H1 (cell line): ENCODE data around the gene GRM7. TPM values are rescaled to one million over a fixed set of nuclear protein-coding genes. Genes with fewer than 3 reads are reported as not detected.

Experiments
- CTCF ChIA-PET: fragments of 300-600 bp; sonication (Branson Sonifier 250); formaldehyde crosslinking; loops from one replicate; lab custom pipeline; 2021; ENCODE audit not compliant: partially characterized antibody; lab: Charles Lee
- POLR2A ChIA-PET: fragments of 300-600 bp; sonication (Branson Sonifier 250); formaldehyde crosslinking; loops from one replicate; lab custom pipeline; 2021; ENCODE audit warnings: inconsistent platforms; ENCODE audit not compliant: partially characterized antibody; lab: Charles Lee
- DNase-seq, 2 experiments: peaks; one replicate each; pipeline versions ENCODE4 v3.0.0 to v3.0.0-alpha.2; 2010 to 2022; ENCODE audit warnings: low spot score in 2 of 2, low read depth in 1 of 2, mixed read lengths in 1 of 2
- FAIRE-seq: peaks from 2 replicates; lab custom pipeline; 2011; peaks lifted over from hg19 to GRCh38; lab: Jason Lieb, UNC
- H2AFZ ChIP-seq: 2 replicates; pipeline ENCODE4 v1.8.1; 2012; ENCODE audit warnings: low read length, inconsistent platforms
- H2AK5ac ChIP-seq: 2 replicates; pipeline ENCODE4 v1.6.1; 2013; ENCODE audit warnings: low read depth, low read length
- H2BK120ac ChIP-seq: replicated peaks from 2 replicates; pipeline ENCODE3; 2013; ENCODE audit warnings: low read depth, low read length, inconsistent platforms
- H2BK12ac ChIP-seq: 2 replicates; pipeline ENCODE4 v1.6.1; 2013; ENCODE audit warnings: low read depth, low read length
- H2BK15ac ChIP-seq: 2 replicates; pipeline ENCODE4 v1.6.1; 2013; ENCODE audit warnings: low read length
- H2BK20ac ChIP-seq: 2 replicates; pipeline ENCODE4 v1.6.1; 2013; ENCODE audit warnings: low read length
- H2BK5ac ChIP-seq: 2 replicates; pipeline ENCODE4 v1.6.1; 2013; ENCODE audit warnings: low read depth, low read length
- H3K14ac ChIP-seq: 2 replicates; pipeline ENCODE4 v1.6.1; 2013; ENCODE audit warnings: inconsistent platforms; ENCODE audit not compliant: insufficient read length
- H3K18ac ChIP-seq: 2 replicates; pipeline ENCODE4 v1.6.1; 2013; ENCODE audit warnings: low read length; ENCODE audit errors: extremely low read depth
- H3K23ac ChIP-seq: 2 replicates; pipeline ENCODE4 v1.6.1; 2013; ENCODE audit warnings: inconsistent platforms; ENCODE audit not compliant: insufficient read length
- H3K23me2 ChIP-seq: 2 replicates; pipeline ENCODE4 v1.6.1; 2013; ENCODE audit warnings: low read depth, low read length
- H3K27ac ChIP-seq: 2 replicates; pipeline ENCODE4 v1.6.1; 2011; ENCODE audit warnings: low read depth, low read length, inconsistent platforms
- H3K27me3 ChIP-seq, 4 experiments: replicated peaks in 1 of 4; 1 replicate in 1 of 4; 2 replicates in 3 of 4; pipeline versions ENCODE4 v1.6.1 to v1.8.1; 2011 to 2013; ENCODE audit warnings: low read length in 3 of 4, mild to moderate bottlenecking in 3 of 4, inconsistent platforms in 2 of 4, mixed read lengths in 2 of 4, moderate library complexity in 1 of 4; ENCODE audit not compliant: control insufficient read depth in 3 of 4, insufficient read depth in 3 of 4; ENCODE audit errors: extremely low read depth in 1 of 4
- H3K36me3 ChIP-seq, 4 experiments: 2 replicates each; pipeline versions ENCODE4 v1.6.1 to v1.8.1; 2011 to 2013; ENCODE audit warnings: mild to moderate bottlenecking in 4 of 4, low read length in 3 of 4, moderate library complexity in 2 of 4, control low read depth in 1 of 4, inconsistent platforms in 1 of 4; ENCODE audit not compliant: insufficient read depth in 4 of 4, control insufficient read depth in 2 of 4
- H3K4ac ChIP-seq: replicated peaks from 2 replicates; pipeline ENCODE3; 2013; ENCODE audit warnings: low read length, low read depth, mixed read lengths, inconsistent platforms; ENCODE audit not compliant: insufficient read length
- H3K4me1 ChIP-seq, 4 experiments: replicated peaks in 1 of 4; 1 replicate in 1 of 4; 2 replicates in 3 of 4; pipeline versions ENCODE4 v1.6.1 to v1.8.1; 2011 to 2013; ENCODE audit warnings: low read length in 3 of 4, inconsistent platforms in 2 of 4, mixed read lengths in 1 of 4; ENCODE audit not compliant: insufficient read depth in 4 of 4, control insufficient read depth in 3 of 4
- H3K4me2 ChIP-seq, 2 experiments: 2 replicates each; pipeline versions ENCODE4 v1.6.1 to v1.8.1; 2011 to 2013; ENCODE audit warnings: low read depth in 2 of 2, low read length in 2 of 2, control low read depth in 1 of 2, inconsistent platforms in 1 of 2, mild to moderate bottlenecking in 1 of 2; ENCODE audit not compliant: insufficient read depth in 1 of 2
- H3K4me3 ChIP-seq, 4 experiments: fragments of 200-600, 300-600 bp in 1 of 4; sonication (generic), shearing (Covaris generic), sonication (Bioruptor Twin) in 1 of 4; 2 replicates each; pipeline versions ENCODE4 v1.5.1 to v1.8.1; 2011 to 2016; ENCODE audit warnings: low read length in 4 of 4, low read depth in 3 of 4, control low read depth in 2 of 4, inconsistent platforms in 2 of 4, mild to moderate bottlenecking in 2 of 4, mixed read lengths in 1 of 4, moderate library complexity in 1 of 4; ENCODE audit not compliant: insufficient read depth in 2 of 4; ENCODE audit errors: extremely low read depth in 1 of 4
- H3K56ac ChIP-seq: replicated peaks from 2 replicates; pipeline ENCODE3; 2013; ENCODE audit warnings: low read depth, mild to moderate bottlenecking, mixed read lengths, low read length, inconsistent platforms; ENCODE audit not compliant: insufficient read length
- H3K79me1 ChIP-seq: 2 replicates; pipeline ENCODE4 v1.6.1; 2013; ENCODE audit warnings: low read depth, low read length, control low read depth
- H3K79me2 ChIP-seq, 2 experiments: 2 replicates each; pipeline versions ENCODE4 v1.6.1 to v1.8.1; 2012 to 2013; ENCODE audit warnings: low read length in 2 of 2, mild to moderate bottlenecking in 2 of 2, inconsistent platforms in 1 of 2; ENCODE audit not compliant: insufficient read depth in 2 of 2, control insufficient read depth in 1 of 2
- H3K9ac ChIP-seq, 4 experiments: replicated peaks in 1 of 4; 1 replicate in 1 of 4; 2 replicates in 3 of 4; pipeline versions ENCODE4 v1.6.1 to v1.8.1; 2011 to 2013; ENCODE audit warnings: low read depth in 3 of 4, low read length in 3 of 4, control low read depth in 2 of 4, mild to moderate bottlenecking in 2 of 4, moderate library complexity in 2 of 4, inconsistent platforms in 1 of 4; ENCODE audit errors: extremely low read depth in 1 of 4
- H3K9me3 ChIP-seq, 2 experiments: 2 replicates each; pipeline versions ENCODE4 v1.6.1 to v1.8.1; 2012 to 2013; ENCODE audit warnings: mild to moderate bottlenecking in 2 of 2, moderate library complexity in 2 of 2, control low read depth in 1 of 2, inconsistent platforms in 1 of 2, low read depth in 1 of 2, low read length in 1 of 2, mixed read lengths in 1 of 2; ENCODE audit not compliant: insufficient read depth in 2 of 2
- H4K20me1 ChIP-seq, 2 experiments: replicated peaks in 1 of 2; 2 replicates each; pipeline versions ENCODE3 to v1.8.1; 2011 to 2013; ENCODE audit warnings: inconsistent platforms in 2 of 2, low read length in 2 of 2, mild to moderate bottlenecking in 1 of 2; ENCODE audit not compliant: insufficient read depth in 2 of 2, control insufficient read depth in 1 of 2
- H4K5ac ChIP-seq: 2 replicates; pipeline ENCODE4 v1.6.1; 2013; ENCODE audit warnings: low read length, low read depth, mixed read lengths, inconsistent platforms; ENCODE audit not compliant: insufficient read length
- H4K8ac ChIP-seq: 2 replicates; pipeline ENCODE4 v1.8.0; 2013; ENCODE audit warnings: mild to moderate bottlenecking, moderate library complexity, low read length, inconsistent platforms; ENCODE audit not compliant: insufficient read depth; ENCODE audit errors: extremely low read depth
- H4K91ac ChIP-seq: replicated peaks from 2 replicates; pipeline ENCODE3; 2013; ENCODE audit warnings: low read length, mixed read lengths, inconsistent platforms; ENCODE audit not compliant: insufficient read length
- CBX8 ChIP-seq: fragments of 300-800, 300-1000 bp; sonication (generic); IDR thresholded peaks from 2 replicates; pipeline ENCODE4 v1.7.1; 2016; ENCODE audit warnings: low read depth, low read length, borderline replicate concordance
- CREB1 ChIP-seq: IDR thresholded peaks from 2 replicates; pipeline ENCODE4 v1.6.1; 2012; ENCODE audit warnings: inconsistent platforms
- EZH2 ChIP-seq: fragments of 200-600 bp; sonication (generic); IDR thresholded peaks from 2 replicates; pipeline ENCODE4 v1.7.1; 2012; ENCODE audit warnings: low read depth, mild to moderate bottlenecking, moderate library complexity, low read length, inconsistent platforms; ENCODE audit not compliant: severe bottlenecking
- FOSL1 ChIP-seq: IDR thresholded peaks from 2 replicates; pipeline ENCODE4 v1.6.1; 2011; ENCODE audit warnings: mild to moderate bottlenecking, low read depth, low read length, moderate library complexity; ENCODE audit not compliant: insufficient read depth
- HDAC6 ChIP-seq: IDR thresholded peaks from one replicate; pipeline ENCODE4 v1.7.1; 2012; ENCODE audit warnings: low read depth, mild to moderate bottlenecking, inconsistent platforms, low read length, moderate library complexity
- NRF1 ChIP-seq: IDR thresholded peaks from 2 replicates; pipeline ENCODE4 v1.6.1; 2011; ENCODE audit warnings: mild to moderate bottlenecking, low read depth, low read length, improper control_type of control experiment
- PHF8 ChIP-seq: fragments of 200-600 bp; sonication (generic); conservative IDR thresholded peaks from 2 replicates; pipeline ENCODE4 v1.7.1; 2012; ENCODE audit warnings: low read depth, mild to moderate bottlenecking, inconsistent platforms, low read length, moderate library complexity
- POLR2A ChIP-seq, 2 experiments: IDR thresholded peaks; 1 replicate in 1 of 2; 2 replicates in 1 of 2; pipeline ENCODE4 v1.6.1; 2011; ENCODE audit warnings: low read depth in 2 of 2, low read length in 2 of 2, mild to moderate bottlenecking in 2 of 2; ENCODE audit errors: control extremely low read depth in 1 of 2
- SIN3A ChIP-seq, 2 experiments: IDR thresholded peaks in 1 of 2; conservative IDR thresholded peaks in 1 of 2; 2 replicates each; pipeline ENCODE4 v1.6.1; 2011 to 2012; ENCODE audit warnings: low read length in 2 of 2, improper control_type of control experiment in 1 of 2, low read depth in 1 of 2, mild to moderate bottlenecking in 1 of 2
- SRF ChIP-seq: IDR thresholded peaks from 2 replicates; pipeline ENCODE4 v1.6.1; 2011; ENCODE audit warnings: mild to moderate bottlenecking, low read depth, low read length, moderate library complexity
- WGBS, 2 experiments: shearing (Covaris generic) in 1 of 2; methylation state at CpG; one replicate each; pipeline versions ENCODE4 v1.1.6 to v1.1.7; 2013 to 2015; ENCODE audit warnings: low lambda C conversion rate in 2 of 2, mixed read lengths in 2 of 2, inconsistent platforms in 1 of 2, low coverage in 1 of 2, missing lambda C conversion rate in 1 of 2; ENCODE audit not compliant: insufficient replicate concordance in 2 of 2, insufficient coverage in 1 of 2, insufficient read length in 1 of 2; ENCODE audit errors: extremely low coverage in 1 of 2, missing lambda C conversion rate in 1 of 2; 5-methylcytosine and 5-hydroxymethylcytosine counted together
- polyA plus RNA-seq, 7 experiments: library from polyadenylated mRNA; depleted of rRNA in 3 of 7; stranded (reverse) in 5 of 7; unstranded in 2 of 7; fragments of >200 nt in 5 of 7; fragments of 200-250 nt in 2 of 7; gene quantifications; 1 replicate in 5 of 7; 2 replicates in 1 of 7; 4 replicates in 1 of 7; pipeline versions ENCODE4 v1.2.1 to v1.2.3, GENCODE V29; 2011 to 2013; ENCODE audit warnings: missing spikeins in 2 of 7, mixed read lengths in 2 of 7
- total RNA-seq: library from RNA; stranded (reverse); fragmentation: NEBNext Ultra II Directional; extraction: Animal tissue kit (Norgen Biotek cat#: 25700); gene quantifications from 2 replicates; pipeline ENCODE4 v1.2.1, GENCODE V29; 2021
- TF ChIP-seq, protein P1 (sequence below), 3 experiments: IDR thresholded peaks; 1 replicate in 2 of 3; 2 replicates in 1 of 3; pipeline versions ENCODE4 v1.5.1 to v1.6.1; 2011; ENCODE audit warnings: low read length in 3 of 3, mild to moderate bottlenecking in 3 of 3, inconsistent platforms in 2 of 3, low read depth in 1 of 3, moderate library complexity in 1 of 3; ENCODE audit not compliant: insufficient read depth in 1 of 3; ENCODE audit errors: control extremely low read depth in 1 of 3

Gene GRM7
- total and polyA plus RNA-seq, 2 of the 8 experiments (the other 6 are each of a cell fraction or from before 2014, with no cell fraction given) = 0.17 to 0.24 TPM

DNA sequence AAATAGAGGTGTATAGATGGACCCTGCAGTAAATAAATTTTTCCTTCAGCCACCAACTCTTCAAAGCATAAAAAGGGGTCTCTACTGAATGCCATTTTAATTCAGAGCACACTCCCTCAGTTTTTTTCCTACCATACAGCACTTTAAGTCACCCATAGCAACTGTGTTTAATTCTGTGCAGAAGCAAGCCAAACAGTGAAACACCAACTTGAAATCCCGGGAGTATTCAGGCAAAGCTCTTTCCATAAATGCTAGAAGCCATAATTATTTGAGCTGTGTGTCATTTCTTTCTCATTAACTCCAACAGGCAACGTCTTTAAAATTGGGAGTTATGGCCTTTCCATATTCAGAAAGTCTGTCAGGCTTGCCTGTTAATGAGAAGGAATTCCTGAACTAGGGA lies 562.1 kb downstream of the GRM7 start:
- Histone ChIP-seq H2BK20ac (no peak overlapping the region), H3K36me3 (no peaks in the 10 kb centered on the region), H4K5ac (no peak overlapping the region), H2BK120ac (no peak overlapping the region), H3K79me1 (no peaks in the 10 kb centered on the region), H4K91ac (no peak overlapping the region), H3K4me1 (no peaks in the 10 kb centered on the region), H2AFZ (no peak overlapping the region), H3K79me2 (no peaks in the 10 kb centered on the region), H3K56ac (no peak overlapping the region), H2BK5ac (no peak overlapping the region; the same call in 1 of the 2 replicates), H3K18ac (no peak overlapping the region), H4K8ac (no peak overlapping the region), H3K4me3 (no peak overlapping the region), H4K20me1 (no peaks in the 10 kb centered on the region), H2BK15ac (no peak overlapping the region), H3K14ac (no peak overlapping the region), H3K27ac (no peak overlapping the region), H3K9me3 (no peaks in the 10 kb centered on the region), H2BK12ac (no peak overlapping the region), H3K23me2 (no peaks in the 10 kb centered on the region), H3K4me2 (no peak overlapping the region), H3K27me3 (no peaks in the 10 kb centered on the region), H3K23ac (no peak overlapping the region), H3K9ac (no peak overlapping the region), H3K4ac (no peak overlapping the region), H2AK5ac (no peak overlapping the region)
- POLR2A ChIA-PET = no interaction called here
- FAIRE-seq (no peak), DNase-seq (no peak)
- CTCF ChIA-PET = interaction anchor here (0.6 to 3.6 kb wide), 5 partner anchors 9 to 817 kb away, joined by 3 to 14 read pairs (median 3); no protein-coding TSS in a partner anchor
- WGBS, 2 experiments = 88% methylated on average over 2 of the region's 2 CpGs; no CpG with 5 or more reads in 1 of the 2 experiments
- TF ChIP-seq PHF8 (no peak), HDAC6 (no peak), SIN3A (conservative IDR thresholded peaks at IDR 0.05 in 1 of 2, IDR thresholded peaks at IDR 0.05 in 1 of 2; ENCODE audit: low read depth in 1 of 2, low read length in 2 of 2) (no peak), FOSL1 (no peak), EZH2 (no peak), CREB1 (no peak), CBX8 (no peak), SRF (no peak), POLR2A (IDR thresholded peaks at IDR 0.05; ENCODE audit: control extremely low read depth in 1 of 2, low read depth in 2 of 2, low read length in 2 of 2) (no peak), NRF1 (no peak)
- TF ChIP-seq, protein P1, sequence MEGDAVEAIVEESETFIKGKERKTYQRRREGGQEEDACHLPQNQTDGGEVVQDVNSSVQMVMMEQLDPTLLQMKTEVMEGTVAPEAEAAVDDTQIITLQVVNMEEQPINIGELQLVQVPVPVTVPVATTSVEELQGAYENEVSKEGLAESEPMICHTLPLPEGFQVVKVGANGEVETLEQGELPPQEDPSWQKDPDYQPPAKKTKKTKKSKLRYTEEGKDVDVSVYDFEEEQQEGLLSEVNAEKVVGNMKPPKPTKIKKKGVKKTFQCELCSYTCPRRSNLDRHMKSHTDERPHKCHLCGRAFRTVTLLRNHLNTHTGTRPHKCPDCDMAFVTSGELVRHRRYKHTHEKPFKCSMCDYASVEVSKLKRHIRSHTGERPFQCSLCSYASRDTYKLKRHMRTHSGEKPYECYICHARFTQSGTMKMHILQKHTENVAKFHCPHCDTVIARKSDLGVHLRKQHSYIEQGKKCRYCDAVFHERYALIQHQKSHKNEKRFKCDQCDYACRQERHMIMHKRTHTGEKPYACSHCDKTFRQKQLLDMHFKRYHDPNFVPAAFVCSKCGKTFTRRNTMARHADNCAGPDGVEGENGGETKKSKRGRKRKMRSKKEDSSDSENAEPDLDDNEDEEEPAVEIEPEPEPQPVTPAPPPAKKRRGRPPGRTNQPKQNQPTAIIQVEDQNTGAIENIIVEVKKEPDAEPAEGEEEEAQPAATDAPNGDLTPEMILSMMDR (IDR thresholded peaks at IDR 0.05; ENCODE audit: control extremely low read depth in 1 of 3, insufficient read depth in 1 of 3, low read depth in 1 of 3, low read length in 3 of 3) = no peak
